SJCRH30 (cell line): Measurements from ENCODE around the gene UBE2D2. TPM values are rescaled to one million over a fixed set of nuclear protein-coding genes. Genes with fewer than 3 reads are reported as not detected.

Source experiments
- DNase-seq, 2 experiments: peaks; one replicate each; pipeline ENCODE4 v3.0.0-alpha.2; 2015 to 2020
- H3K27ac ChIP-seq: fragments of 250-450 bp; sonication (Bioruptor Pico); 2 replicates; pipeline ENCODE4 v1.5.1; 2020; ENCODE audit warnings: mild to moderate bottlenecking, moderate library complexity
- H3K27me3 ChIP-seq: fragments of 250-450 bp; sonication (Bioruptor Pico); 2 replicates; pipeline ENCODE4 v1.5.1; 2020; ENCODE audit warnings: mild to moderate bottlenecking, moderate library complexity
- H3K36me3 ChIP-seq: fragments of 250-450 bp; sonication (Bioruptor Pico); 2 replicates; pipeline ENCODE4 v1.5.1; 2020; ENCODE audit warnings: mild to moderate bottlenecking, moderate library complexity
- H3K4me1 ChIP-seq: fragments of 250-450 bp; sonication (Bioruptor Pico); 2 replicates; pipeline ENCODE4 v1.5.1; 2020; ENCODE audit warnings: mild to moderate bottlenecking, moderate library complexity
- H3K4me3 ChIP-seq: fragments of 250-450 bp; sonication (Bioruptor Pico); 2 replicates; pipeline ENCODE4 v1.5.1; 2020; ENCODE audit warnings: mild to moderate bottlenecking, moderate library complexity
- H3K9me3 ChIP-seq: fragments of 250-450 bp; sonication (Bioruptor Pico); replicated peaks from 2 replicates; pipeline ENCODE4 v1.5.1; 2020; ENCODE audit warnings: mild to moderate bottlenecking, moderate library complexity
- total RNA-seq: library from RNA; depleted of rRNA; stranded (reverse); fragments of >200 nt; shearing (Covaris generic); gene quantifications from 2 replicates; pipeline ENCODE4 v1.2.3, GENCODE V29; 2014

Gene UBE2D2
- total RNA-seq, 1 experiment from 2014 or later, result 106 TPM

GRCh38 chr5:139659695-139660101 is 98.6 kb downstream of the UBE2D2 start:
- Histone ChIP-seq H3K9me3 (no peaks in the 10 kb centered on the region), H3K4me1 (peaks cover 52% of the 10 kb centered on the region), H3K4me3 (peak overlapping the region; percentile 47), H3K36me3 (peaks cover under 1% of the 10 kb centered on the region; the same call in 1 of the 2 replicates), H3K27me3 (no peaks in the 10 kb centered on the region), H3K27ac (peak overlapping the region; percentile 86)
- DNase-seq, result peak; percentile 61 to 72

DNA sequence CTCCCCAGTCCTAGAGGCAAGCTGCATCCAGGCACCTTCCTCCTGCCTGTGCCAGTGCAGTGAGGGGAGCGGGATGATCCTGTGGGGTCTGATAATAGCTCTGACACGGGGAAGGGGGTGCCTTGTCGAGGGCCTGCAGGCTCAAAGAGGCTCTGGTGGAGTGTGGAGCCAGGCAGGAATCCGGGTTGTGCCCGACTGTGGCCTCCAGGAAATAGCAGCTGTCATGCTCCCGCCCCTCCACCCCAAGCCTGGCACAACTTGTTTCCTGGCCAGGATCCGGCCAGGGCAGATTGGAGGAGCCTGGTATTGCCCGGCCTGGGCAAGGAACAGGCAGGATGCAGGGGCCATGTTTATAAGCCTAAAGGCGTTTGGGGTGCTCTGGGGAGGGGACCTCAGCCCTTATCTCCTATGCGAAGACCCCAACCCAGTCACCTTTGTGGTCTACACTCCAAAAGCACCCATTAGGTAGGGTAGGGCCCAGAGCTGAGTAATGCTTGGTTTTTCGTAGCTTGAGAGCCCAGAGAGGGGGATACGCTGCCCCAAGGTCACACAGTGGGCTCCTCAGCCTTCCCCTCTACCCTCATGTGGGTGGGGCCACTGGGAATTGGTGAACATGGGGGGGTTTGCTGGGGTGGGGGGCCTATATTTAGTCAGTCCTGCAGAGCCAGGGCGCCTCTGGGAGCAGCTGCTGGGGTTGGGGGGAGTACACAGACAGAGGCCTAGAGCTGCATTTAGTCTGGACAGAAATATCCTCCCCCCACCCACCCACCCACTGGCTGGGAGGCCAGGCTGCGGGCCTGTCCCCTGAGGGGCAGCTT is 99.2 kb downstream of the UBE2D2 start:
- H3K4me1 ChIP-seq, result peaks cover 48% of the 10 kb centered on the region
- peak; percentile 85 to 86 for DNase-seq
- H3K27me3 ChIP-seq, result no peaks in the 10 kb centered on the region
- H3K36me3 ChIP-seq, result peaks cover 3% of the 10 kb centered on the region; the same call in 1 of the 2 replicates
- H3K9me3 ChIP-seq, result no peaks in the 10 kb centered on the region
- H3K4me3 ChIP-seq, result peak overlapping the region; percentile 47
- H3K27ac ChIP-seq, result peak overlapping the region; percentile 86

- peak overlapping the region; percentile 45 for H3K4me3 ChIP-seq
- no peaks in the 10 kb centered on the region for H3K27me3 ChIP-seq
- peaks cover 41% of the 10 kb centered on the region for H3K4me1 ChIP-seq
Measured at GRCh38 chr5:139660923-139661814, 100.0 kb downstream of the UBE2D2 start.

DNA sequence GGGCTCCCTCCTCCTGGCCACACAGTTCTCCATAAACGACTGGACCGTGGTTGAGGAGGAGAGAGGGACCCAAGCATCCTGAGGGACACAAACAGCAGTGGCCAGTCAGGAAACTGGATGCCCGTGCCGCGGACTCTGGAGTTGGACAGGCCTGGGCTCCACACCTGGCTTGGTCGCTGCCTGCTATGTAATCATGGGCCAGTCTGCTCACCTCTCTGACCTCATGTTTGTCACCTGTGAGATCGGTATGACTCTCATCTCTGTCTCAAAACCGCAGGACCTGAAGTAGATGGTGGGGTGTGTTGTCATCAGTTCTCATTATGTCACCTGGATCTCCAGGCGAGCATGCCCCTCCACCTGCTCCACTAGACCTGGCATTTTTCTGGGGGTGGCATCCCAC is 101.5 kb downstream of the UBE2D2 start:
- Histone ChIP-seq H3K9me3 (no peaks in the 10 kb centered on the region), H3K36me3 (peaks cover 3% of the 10 kb centered on the region; the same call in 1 of the 2 replicates), H3K4me3 (no peak overlapping the region), H3K27ac (no peak overlapping the region), H3K27me3 (no peaks in the 10 kb centered on the region), H3K4me1 (peaks cover 34% of the 10 kb centered on the region)
- no peak for DNase-seq

More at GRCh38 chr5:139660923-139661814, 100.0 kb downstream of the UBE2D2 start:
- H3K36me3 ChIP-seq, result peaks cover 3% of the 10 kb centered on the region; the same call in 1 of the 2 replicates
- H3K27ac ChIP-seq, result peak overlapping the region; percentile 86
- peak; percentile 91 for DNase-seq
- H3K9me3 ChIP-seq, result no peaks in the 10 kb centered on the region

GRCh38 chr5:139663207-139664085 is 102.3 kb downstream of the UBE2D2 start:
- H3K27me3 ChIP-seq, result no peaks in the 10 kb centered on the region
- H3K36me3 ChIP-seq, result peaks cover 3% of the 10 kb centered on the region; the same call in 1 of the 2 replicates
- no peak overlapping the region for H3K27ac ChIP-seq
- H3K9me3 ChIP-seq, result no peaks in the 10 kb centered on the region
- no peak for DNase-seq
- H3K4me1 ChIP-seq, result peaks cover 33% of the 10 kb centered on the region
- no peak overlapping the region for H3K4me3 ChIP-seq

GRCh38 chr5:139664086-139664693 is 103.1 kb downstream of the UBE2D2 start:
- H3K27me3 ChIP-seq, result no peaks in the 10 kb centered on the region
- no peak for DNase-seq
- no peak overlapping the region for H3K4me3 ChIP-seq
- H3K9me3 ChIP-seq, result no peaks in the 10 kb centered on the region
- H3K27ac ChIP-seq, result no peak overlapping the region
- peaks cover 36% of the 10 kb centered on the region for H3K4me1 ChIP-seq
- H3K36me3 ChIP-seq, result peaks cover 3% of the 10 kb centered on the region; the same call in 1 of the 2 replicates

GRCh38 chr5:139664727-139665351 is 103.7 kb downstream of the UBE2D2 start:
- Histone ChIP-seq H3K4me1 (peaks cover 39% of the 10 kb centered on the region), H3K4me3 (no peak overlapping the region), H3K36me3 (peaks cover 3% of the 10 kb centered on the region; the same call in 1 of the 2 replicates), H3K27me3 (no peaks in the 10 kb centered on the region), H3K9me3 (no peaks in the 10 kb centered on the region), H3K27ac (no peak overlapping the region)
- DNase-seq, result no peak

DNA sequence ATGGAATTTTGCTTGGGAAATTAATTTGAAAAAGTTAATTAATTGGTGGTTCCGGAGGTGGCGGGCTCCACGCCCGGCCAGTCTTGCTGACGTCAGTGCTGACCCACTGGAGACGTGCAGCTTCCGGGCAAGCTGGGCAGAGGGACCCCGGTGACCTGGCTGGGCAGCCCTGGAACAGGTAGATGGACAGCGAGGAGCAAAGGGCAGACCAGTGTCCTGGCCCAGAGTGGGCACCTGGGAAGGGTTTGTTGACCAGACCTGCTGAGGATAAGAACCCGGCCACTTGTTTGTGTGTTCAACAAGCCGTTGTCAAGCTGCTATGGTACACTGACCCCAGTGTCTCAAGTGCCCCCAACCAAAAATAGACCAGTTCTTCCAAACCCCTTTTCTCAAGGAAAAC is 104.5 kb downstream of the UBE2D2 start:
- no peak overlapping the region for H3K4me3 ChIP-seq
- no peak overlapping the region for H3K27ac ChIP-seq
- no peak for DNase-seq

GRCh38 chr5:139666551-139666950 is 105.4 kb downstream of the UBE2D2 start:
- no peak for DNase-seq
- Histone ChIP-seq H3K9me3 (no peaks in the 10 kb centered on the region), H3K27me3 (no peaks in the 10 kb centered on the region), H3K4me3 (no peak overlapping the region), H3K36me3 (peaks cover 3% of the 10 kb centered on the region; the same call in 1 of the 2 replicates), H3K4me1 (peaks cover 48% of the 10 kb centered on the region), H3K27ac (no peak overlapping the region)

More for the DNA sequence above, 104.5 kb downstream of the UBE2D2 start:
- peaks cover 43% of the 10 kb centered on the region for H3K4me1 ChIP-seq
- peaks cover 3% of the 10 kb centered on the region; the same call in 1 of the 2 replicates for H3K36me3 ChIP-seq
- H3K27me3 ChIP-seq, result no peaks in the 10 kb centered on the region
- H3K9me3 ChIP-seq, result no peaks in the 10 kb centered on the region

DNA sequence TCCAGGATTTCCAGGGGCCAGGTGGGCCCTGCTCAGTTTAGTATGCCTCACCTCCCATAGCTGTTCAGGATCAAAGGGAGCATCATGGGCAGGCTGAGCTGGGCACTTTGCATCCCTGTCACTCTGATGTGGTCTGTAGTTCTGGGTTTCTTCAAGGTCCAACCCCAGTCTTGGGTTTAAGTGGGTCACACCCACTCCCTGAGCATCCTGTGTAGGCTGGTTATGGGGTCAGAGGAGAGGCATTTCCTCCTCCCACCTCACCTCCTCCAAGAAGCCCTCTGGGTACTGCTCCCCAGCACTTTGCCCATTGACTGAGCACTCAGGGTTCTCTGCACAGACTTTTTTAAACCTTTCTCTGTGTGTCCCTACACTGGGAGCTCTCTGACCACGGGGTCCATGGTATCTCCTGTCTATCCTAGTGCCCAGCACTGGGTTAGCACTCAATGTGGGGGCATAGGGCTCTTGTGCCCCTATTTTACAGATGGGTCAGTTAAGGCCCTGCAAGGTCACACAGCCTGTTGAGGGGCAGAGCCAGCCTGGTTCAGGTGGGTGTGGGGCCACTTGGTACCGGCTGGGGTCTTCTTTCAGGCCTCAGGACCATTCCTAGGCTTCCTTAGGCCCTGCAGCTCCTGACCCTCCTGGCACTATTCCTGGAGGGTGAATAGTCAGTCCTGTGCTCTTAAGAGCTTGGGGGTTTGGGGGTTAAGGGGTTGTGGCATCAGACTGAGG is 106.0 kb downstream of the UBE2D2 start:
- H3K27ac ChIP-seq, result peak overlapping the region; percentile 74
- H3K4me3 ChIP-seq, result no peak overlapping the region
- peaks cover 5% of the 10 kb centered on the region; the same call in 1 of the 2 replicates for H3K36me3 ChIP-seq
- peaks cover 48% of the 10 kb centered on the region for H3K4me1 ChIP-seq
- H3K9me3 ChIP-seq, result no peaks in the 10 kb centered on the region
- no peak for DNase-seq
- no peaks in the 10 kb centered on the region for H3K27me3 ChIP-seq

- H3K27me3 ChIP-seq, result no peaks in the 10 kb centered on the region
- H3K4me1 ChIP-seq, result peaks cover 52% of the 10 kb centered on the region
- no peaks in the 10 kb centered on the region for H3K9me3 ChIP-seq
- peak overlapping the region; percentile 74 for H3K27ac ChIP-seq
- H3K4me3 ChIP-seq, result peak overlapping the region; percentile 44
- DNase-seq, result peak; percentile 36 to 50
- peaks cover 5% of the 10 kb centered on the region; the same call in 1 of the 2 replicates for H3K36me3 ChIP-seq
Measured at GRCh38 chr5:139667730-139668063, 106.6 kb downstream of the UBE2D2 start.

DNA sequence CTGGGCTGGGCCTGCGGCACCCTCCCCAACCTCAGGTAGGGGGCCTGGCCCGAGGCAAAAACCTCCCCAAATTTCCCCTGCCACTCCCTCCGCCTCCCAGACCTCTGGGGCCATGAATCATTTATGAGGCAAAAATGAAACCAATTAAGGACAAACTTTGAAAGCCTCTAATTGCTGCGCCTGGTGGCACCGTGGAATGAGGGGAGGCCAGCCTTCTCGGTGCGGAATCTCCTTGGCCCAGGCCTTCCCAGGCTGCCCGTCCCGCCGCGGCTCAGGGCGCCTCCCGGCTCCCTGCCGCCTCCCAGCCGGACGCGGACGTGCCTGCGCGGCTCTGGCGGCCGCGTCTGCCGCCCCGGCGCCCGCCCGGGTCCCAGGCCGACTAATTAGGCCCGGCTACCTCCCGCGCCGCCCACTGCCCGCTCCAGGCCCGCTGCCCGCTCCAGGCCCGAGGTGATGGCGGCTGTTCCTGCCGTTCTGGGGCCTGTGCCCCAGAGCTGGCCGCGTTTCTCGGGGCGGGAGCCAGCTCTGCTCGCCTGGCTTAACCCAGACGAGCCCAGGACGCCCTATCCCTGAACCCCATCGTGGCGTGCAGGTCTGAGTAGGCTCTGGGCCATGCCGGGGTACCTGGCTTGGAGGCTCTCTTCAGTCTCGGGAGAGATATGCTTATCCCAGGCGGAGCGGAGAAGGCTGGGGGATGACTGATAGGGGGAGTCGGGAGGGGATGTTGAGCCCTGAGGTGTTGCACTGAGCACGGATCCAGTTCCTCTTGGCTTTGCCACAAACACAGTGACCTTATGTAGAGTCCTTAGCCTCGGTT is 107.1 kb downstream of the UBE2D2 start:
- peak overlapping the region; percentile 44 for H3K4me3 ChIP-seq
- H3K4me1 ChIP-seq, result peaks cover 52% of the 10 kb centered on the region
- H3K9me3 ChIP-seq, result no peaks in the 10 kb centered on the region
- peaks cover 5% of the 10 kb centered on the region; the same call in 1 of the 2 replicates for H3K36me3 ChIP-seq
- peak overlapping the region; percentile 74 for H3K27ac ChIP-seq
- DNase-seq, result peak; percentile 45 to 59
- no peaks in the 10 kb centered on the region for H3K27me3 ChIP-seq
